HUES6 (cell line): Measurements from ENCODE around the gene APBA3.

Experiments used
- H3K27ac ChIP-seq: 2 replicates; pipeline ENCODE4 v1.7.0; 2013; ENCODE audit warnings: low read depth, mild to moderate bottlenecking, low read length, inconsistent platforms
- H3K27me3 ChIP-seq: 2 replicates; pipeline ENCODE4 v1.6.1; 2013; ENCODE audit warnings: low read length; ENCODE audit not compliant: control insufficient read depth, insufficient read depth
- H3K36me3 ChIP-seq: 2 replicates; pipeline ENCODE4 v1.6.1; 2013; ENCODE audit warnings: low read length; ENCODE audit not compliant: control insufficient read depth, insufficient read depth
- H3K4me1 ChIP-seq: 2 replicates; pipeline ENCODE4 v1.6.1; 2013; ENCODE audit warnings: low read length; ENCODE audit not compliant: control insufficient read depth, insufficient read depth
- H3K4me3 ChIP-seq: 2 replicates; pipeline ENCODE4 v1.5.1; 2013; ENCODE audit warnings: low read depth, low read length
- H3K9ac ChIP-seq: one replicate; pipeline ENCODE4 v1.6.1; 2013; ENCODE audit warnings: mild to moderate bottlenecking, low read length
- H3K9me3 ChIP-seq: 2 replicates; pipeline ENCODE4 v1.6.1; 2013; ENCODE audit warnings: low read depth, low read length; ENCODE audit not compliant: control insufficient read depth, insufficient read depth

The APBA3 gene

GRCh38 chr19:3761382-3762129 lies at the start of gene APBA3:
APBA3 (minus strand) TSS chr19:3761692; CDS start chr19:3760264, 1,428 bp downstream.
- Histone ChIP-seq H3K9me3 (no peaks in the 10 kb centered on the region), H3K27me3 (no peaks in the 10 kb centered on the region), H3K4me3 (peak within 1 kb of the TSS; percentile 92), H3K27ac (peak within 1 kb of the TSS; percentile 93), H3K9ac (peak within 1 kb of the TSS; percentile 96), H3K4me1 (peaks cover 4% of the 10 kb centered on the region; the same call in 1 of the 2 replicates), H3K36me3 (peaks cover 23% of the 10 kb centered on the region)

- no peaks in the 10 kb centered on the region for H3K4me1 ChIP-seq
- no peaks in the 10 kb centered on the region for H3K36me3 ChIP-seq
- no peak overlapping the region for H3K27ac ChIP-seq
- H3K9me3 ChIP-seq = no peaks in the 10 kb centered on the region
- H3K4me3 ChIP-seq = no peak overlapping the region
- H3K27me3 ChIP-seq = no peaks in the 10 kb centered on the region
- no peak overlapping the region for H3K9ac ChIP-seq
Observed at GRCh38 chr19:3810708-3811355, 49.3 kb upstream of the APBA3 start.

- no peaks in the 10 kb centered on the region for H3K4me1 ChIP-seq
- no peak overlapping the region for H3K27ac ChIP-seq
- no peak overlapping the region for H3K9ac ChIP-seq
- H3K9me3 ChIP-seq = no peaks in the 10 kb centered on the region
- H3K4me3 ChIP-seq = no peak overlapping the region
- no peaks in the 10 kb centered on the region for H3K27me3 ChIP-seq
- H3K36me3 ChIP-seq = no peaks in the 10 kb centered on the region
Observed at GRCh38 chr19:3809881-3810707, 48.6 kb upstream of the APBA3 start.

- Histone ChIP-seq H3K4me1 (no peaks in the 10 kb centered on the region), H3K4me3 (no peak overlapping the region), H3K27ac (no peak overlapping the region), H3K9me3 (no peaks in the 10 kb centered on the region), H3K27me3 (no peaks in the 10 kb centered on the region), H3K36me3 (no peaks in the 10 kb centered on the region), H3K9ac (no peak overlapping the region)
Observed at GRCh38 chr19:3808420-3809143, 47.1 kb upstream of the APBA3 start.

- Histone ChIP-seq H3K4me3 (no peak overlapping the region), H3K27ac (no peak overlapping the region), H3K4me1 (no peaks in the 10 kb centered on the region), H3K9ac (no peak overlapping the region), H3K27me3 (peaks cover 3% of the 10 kb centered on the region; the same call in 1 of the 2 replicates), H3K36me3 (no peaks in the 10 kb centered on the region), H3K9me3 (no peaks in the 10 kb centered on the region)
Observed at GRCh38 chr19:3807574-3808354, 46.3 kb upstream of the APBA3 start.

- Histone ChIP-seq H3K36me3 (no peaks in the 10 kb centered on the region), H3K27ac (no peak overlapping the region), H3K4me3 (no peak overlapping the region), H3K9ac (no peak overlapping the region), H3K27me3 (peaks cover 9% of the 10 kb centered on the region; the same call in 1 of the 2 replicates), H3K9me3 (no peaks in the 10 kb centered on the region), H3K4me1 (no peaks in the 10 kb centered on the region)
Observed at GRCh38 chr19:3807131-3807480, 45.6 kb upstream of the APBA3 start.

GRCh38 chr19:3805859-3806258 lies 44.4 kb upstream of the APBA3 start:
- Histone ChIP-seq H3K4me3 (no peak overlapping the region), H3K27ac (no peak overlapping the region), H3K9me3 (no peaks in the 10 kb centered on the region), H3K27me3 (peaks cover 22% of the 10 kb centered on the region), H3K36me3 (no peaks in the 10 kb centered on the region), H3K9ac (no peak overlapping the region), H3K4me1 (peaks cover 3% of the 10 kb centered on the region; the same call in 1 of the 2 replicates)

GRCh38 chr19:3804429-3804828 lies 42.9 kb upstream of the APBA3 start:
- no peaks in the 10 kb centered on the region for H3K9me3 ChIP-seq
- no peak overlapping the region for H3K4me3 ChIP-seq
- H3K27ac ChIP-seq = no peak overlapping the region
- H3K4me1 ChIP-seq = peaks cover 3% of the 10 kb centered on the region; the same call in 1 of the 2 replicates
- peaks cover 31% of the 10 kb centered on the region for H3K27me3 ChIP-seq
- no peaks in the 10 kb centered on the region for H3K36me3 ChIP-seq
- H3K9ac ChIP-seq = no peak overlapping the region

GRCh38 chr19:3803986-3804385 lies 42.5 kb upstream of the APBA3 start:
- no peak overlapping the region for H3K27ac ChIP-seq
- H3K36me3 ChIP-seq = no peaks in the 10 kb centered on the region
- no peak overlapping the region for H3K4me3 ChIP-seq
- no peaks in the 10 kb centered on the region for H3K9me3 ChIP-seq
- H3K9ac ChIP-seq = no peak overlapping the region
- H3K4me1 ChIP-seq = peaks cover 3% of the 10 kb centered on the region; the same call in 1 of the 2 replicates
- H3K27me3 ChIP-seq = peaks cover 34% of the 10 kb centered on the region
